GDM1 (cell line): Measurements from ENCODE around the gene ENOX1.
A peak's percentile ranks its signal among the peaks of the same experiment; 100 is the strongest.
"Not testable (repeated sequence)": the region's sequence is repeated elsewhere in the genome, so short reads cannot be mapped to it uniquely, and the experiment has no call there.

Experiments
- DNase-seq: peaks from one replicate; lab custom pipeline; 2025; lab: John Stamatoyannopoulos, UW

Gene ENOX1

DNA sequence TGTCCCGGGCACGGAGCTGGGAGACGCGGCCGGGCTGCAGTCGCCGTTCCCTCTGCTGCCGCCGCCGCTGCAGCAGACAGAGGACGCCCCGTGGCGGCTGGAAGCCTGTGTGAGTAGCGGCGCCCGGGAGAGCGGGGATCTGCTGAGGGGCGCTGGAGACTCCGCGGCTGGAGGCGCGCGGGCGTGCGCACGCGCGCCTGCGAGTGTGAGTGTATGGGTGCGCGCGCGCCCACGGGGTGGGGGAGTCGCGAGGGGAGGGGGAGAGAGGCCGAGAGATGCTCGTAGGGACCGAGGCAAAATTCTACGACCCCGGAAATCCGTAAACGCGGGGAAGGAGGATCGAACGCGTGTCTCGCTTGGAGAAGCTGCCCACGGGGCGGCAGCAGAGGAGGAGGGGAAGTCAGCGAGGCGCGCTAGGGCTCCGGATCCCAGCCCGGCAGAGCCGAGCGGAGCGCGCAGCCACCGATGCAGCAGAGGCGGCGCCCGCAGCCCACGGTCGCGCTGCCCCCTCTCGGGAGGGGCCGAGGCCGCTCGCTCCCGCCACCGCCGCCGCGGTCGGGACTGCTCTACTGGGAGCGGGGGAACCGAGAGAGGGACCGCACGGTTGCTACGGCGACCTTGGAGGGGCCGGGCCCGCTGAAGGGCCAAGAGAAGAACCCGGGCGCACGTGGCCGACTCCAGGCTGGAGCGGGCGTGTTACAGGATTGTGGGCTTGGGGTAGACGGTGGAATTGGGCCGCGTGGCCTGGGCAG lies at the start of gene ENOX1:
Gene ENOX1 (minus strand): TSS at position 207 of the 752 bp plus-strand sequence.
- DNase-seq: peak; percentile 18

- DNase-seq: no peak
These were observed 48.9 kb upstream of the ENOX1 start for GRCh38 chr13:43835701-43836100.

DNA sequence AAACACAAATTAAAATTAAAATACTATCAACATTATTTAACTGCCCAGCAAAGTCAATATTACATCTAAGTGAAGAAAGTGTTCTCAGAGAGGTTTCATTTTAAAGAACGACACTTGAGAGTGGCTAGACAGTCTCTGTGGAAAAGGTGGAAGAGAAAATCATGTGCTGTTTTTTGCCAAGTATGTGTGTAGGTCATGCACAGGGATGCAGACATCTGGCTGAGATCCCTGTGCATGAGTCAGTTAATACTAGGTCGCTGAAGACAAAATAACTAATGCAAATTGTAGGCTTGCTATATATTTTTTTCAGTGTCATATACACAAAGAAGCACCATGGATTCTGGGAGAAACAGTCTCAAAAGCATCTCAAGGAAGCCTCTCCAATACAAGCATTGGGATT lies 44.3 kb upstream of the ENOX1 start:
- DNase-seq: no peak

- no peak for DNase-seq
These were observed 43.7 kb upstream of the ENOX1 start for GRCh38 chr13:43830497-43830881.

DNA sequence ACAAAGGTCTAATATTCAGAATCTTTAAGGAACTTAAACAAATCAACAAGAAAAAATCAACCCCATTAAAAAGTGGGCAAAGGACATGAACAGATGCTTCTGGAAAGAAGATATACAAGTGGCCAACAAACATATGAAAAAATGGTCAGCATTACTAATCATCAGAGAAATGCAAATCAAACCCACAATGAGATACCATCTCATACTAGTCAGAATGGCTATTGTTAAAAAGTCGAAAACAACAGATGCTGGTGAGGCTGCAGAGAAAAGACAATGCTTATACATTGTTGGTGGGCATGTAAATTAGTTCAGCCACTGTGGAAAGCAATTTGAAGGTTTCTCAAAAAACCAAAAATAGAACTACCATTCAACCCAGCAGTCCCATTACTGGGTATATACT lies 37.9 kb upstream of the ENOX1 start:
- not testable (repeated sequence) for DNase-seq

GRCh38 chr13:43822969-43823368 lies 36.2 kb upstream of the ENOX1 start:
- no peak for DNase-seq

GRCh38 chr13:43816401-43816889 lies 29.7 kb upstream of the ENOX1 start:
- no peak for DNase-seq

DNA sequence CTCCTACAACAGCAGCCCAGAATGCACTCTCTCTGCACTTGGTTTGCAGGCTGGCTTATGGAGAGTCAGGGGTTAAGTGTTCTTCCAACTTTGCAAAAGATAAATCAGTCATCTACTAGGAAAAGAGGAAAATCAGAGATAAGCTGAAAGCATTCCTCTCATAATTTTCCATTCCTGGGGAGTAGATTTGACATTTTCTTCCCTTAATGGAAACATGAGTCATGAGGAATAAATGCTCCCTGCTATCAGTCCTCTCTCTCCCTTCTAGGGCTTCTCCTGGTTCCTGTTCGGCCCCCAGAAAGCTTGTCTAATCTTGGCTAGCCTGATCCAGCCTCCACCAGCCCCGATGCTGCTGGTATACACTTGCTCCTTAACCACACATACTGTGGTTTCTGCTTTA lies 28.4 kb upstream of the ENOX1 start:
- no peak for DNase-seq

DNA sequence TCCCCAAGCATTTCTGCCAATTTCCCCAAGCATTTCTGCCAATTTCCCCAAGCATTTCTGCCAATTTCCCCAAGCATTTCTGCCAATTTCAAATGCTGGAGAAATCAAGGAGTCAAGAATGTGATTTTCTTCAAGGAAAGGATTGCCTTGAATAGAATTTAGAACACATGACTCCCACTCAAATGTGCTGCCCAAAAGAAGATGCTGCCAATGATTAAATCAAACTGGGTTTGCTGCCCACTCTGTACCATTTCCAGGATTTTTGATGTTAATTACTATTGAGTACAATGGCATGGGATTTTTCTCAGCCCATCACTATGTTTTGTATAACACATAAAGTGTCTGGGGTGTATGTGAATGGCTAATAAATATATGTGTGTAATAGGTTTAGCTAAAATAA lies 21.9 kb upstream of the ENOX1 start:
- no peak for DNase-seq

GRCh38 chr13:43805681-43806128 lies 18.9 kb upstream of the ENOX1 start:
- no peak for DNase-seq

DNA sequence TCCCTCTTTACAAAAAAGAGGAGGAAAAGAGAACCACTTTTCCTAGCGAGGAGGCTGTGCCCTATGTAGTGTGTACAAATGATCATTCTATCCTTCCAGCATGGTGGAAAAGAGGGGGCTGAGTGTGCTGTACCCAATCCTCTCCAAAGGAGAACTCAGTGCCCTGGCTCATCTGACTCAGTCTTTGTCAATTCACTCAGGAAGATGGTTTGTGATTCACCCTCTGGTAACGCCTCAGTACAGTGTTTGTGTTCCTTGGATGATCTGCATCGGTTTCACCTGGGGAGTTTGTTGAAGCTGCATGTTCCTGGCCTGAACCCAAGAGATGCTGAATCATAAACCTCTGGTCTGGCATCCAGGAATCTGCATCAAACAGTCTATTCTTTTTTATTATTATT lies 18.3 kb upstream of the ENOX1 start:
- peak; percentile 23 for DNase-seq

DNA sequence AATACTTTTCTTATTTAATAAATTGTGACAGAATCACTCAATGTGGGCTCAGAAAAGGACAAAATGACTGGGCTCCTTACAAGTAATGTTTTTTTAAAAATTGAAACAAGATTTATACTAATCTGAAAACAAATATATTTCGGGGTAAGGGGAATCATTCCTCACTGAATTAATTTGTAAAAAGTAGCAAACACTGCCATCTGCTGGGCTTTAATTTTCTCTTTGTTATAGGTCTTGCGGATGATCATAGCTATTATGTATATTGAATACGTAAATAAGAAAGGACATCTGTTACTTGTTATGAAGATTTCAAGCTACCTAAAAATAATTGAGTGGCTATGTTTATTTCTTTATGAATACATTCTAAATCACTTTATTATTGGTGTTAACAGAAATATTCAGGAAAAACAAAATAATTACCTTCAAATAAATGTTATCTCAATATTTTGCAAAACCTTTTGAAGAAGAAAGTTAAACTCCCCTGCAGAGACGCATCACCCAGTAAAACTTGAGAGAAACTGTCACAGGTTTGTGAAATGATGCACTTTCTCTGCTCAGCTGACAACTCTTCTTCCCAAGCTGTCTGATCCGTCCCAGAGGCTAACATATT lies 17.8 kb upstream of the ENOX1 start:
- peak; percentile 38 for DNase-seq

DNA sequence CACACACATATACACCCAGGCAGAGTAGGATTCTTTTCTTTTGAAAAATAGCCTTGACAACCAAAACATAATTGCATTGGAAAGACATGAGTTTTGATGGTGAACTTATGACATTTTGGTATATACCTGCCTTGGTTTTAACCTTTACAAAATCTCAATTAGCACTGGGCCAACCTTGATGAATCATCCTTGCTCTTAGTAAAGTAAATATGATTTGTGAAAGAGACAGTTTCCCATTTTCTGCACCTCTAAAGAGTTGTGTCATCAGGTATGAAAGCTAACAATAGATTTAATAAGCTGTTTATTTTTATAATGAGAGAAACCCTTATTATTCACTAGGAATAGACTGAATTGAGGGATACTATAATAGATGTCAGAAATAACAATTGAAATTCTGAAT lies 15.7 kb upstream of the ENOX1 start:
- no peak for DNase-seq

DNA sequence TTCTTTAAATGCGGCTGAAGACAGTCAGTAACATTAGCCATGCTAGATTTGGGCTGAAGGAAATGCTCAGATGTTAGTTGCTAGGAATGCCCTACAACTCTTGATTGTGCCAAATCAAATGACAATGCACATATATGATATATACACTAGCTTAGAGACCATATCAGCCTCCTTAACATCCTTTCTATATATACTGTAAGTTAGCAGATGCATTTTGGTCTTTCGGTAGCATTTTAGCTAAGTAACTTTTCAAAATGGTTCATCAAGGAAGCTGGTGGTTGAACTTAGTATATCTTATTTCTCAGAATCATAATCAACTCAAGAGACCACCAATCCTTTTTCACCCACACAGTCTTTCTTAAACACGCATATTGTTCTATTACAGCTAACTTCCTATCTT lies 14.1 kb upstream of the ENOX1 start:
- no peak for DNase-seq

DNA sequence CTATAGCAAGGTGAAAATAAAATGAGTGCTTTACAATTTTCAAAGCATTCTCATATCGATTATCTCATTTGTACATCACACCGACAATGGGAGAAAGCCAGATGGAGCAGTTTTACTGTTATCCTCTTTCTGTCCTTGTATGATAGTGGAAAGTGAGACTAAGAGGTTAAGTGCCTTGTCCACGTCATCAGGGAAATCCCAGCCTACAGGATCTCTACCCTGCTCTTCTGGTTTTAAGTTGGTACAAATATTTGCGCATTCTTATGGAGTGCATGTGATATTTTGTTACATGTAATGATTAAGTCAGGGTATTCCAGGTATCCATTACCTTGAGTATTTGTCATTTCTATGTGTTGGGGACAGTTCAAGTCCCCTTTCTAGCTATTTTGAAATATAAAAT lies 12.4 kb upstream of the ENOX1 start:
- no peak for DNase-seq

DNA sequence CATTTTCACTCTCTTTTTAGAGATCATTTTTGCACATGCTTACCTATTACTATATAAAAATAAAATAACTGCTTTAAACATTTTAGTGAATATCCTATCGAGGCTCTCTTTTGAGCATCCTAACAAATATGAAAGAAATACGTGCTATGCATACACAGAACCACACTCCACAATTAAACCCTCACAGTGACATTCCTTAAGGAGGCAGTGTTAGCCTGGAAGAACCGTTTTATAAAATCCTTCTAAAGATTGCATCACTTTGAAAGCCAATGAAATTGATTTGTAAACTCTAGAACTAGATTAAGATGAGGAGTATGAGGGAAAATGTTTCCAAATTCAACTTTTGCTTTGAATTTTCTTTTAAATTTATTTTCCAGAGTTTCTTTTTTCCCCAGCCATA lies 11.1 kb upstream of the ENOX1 start:
- DNase-seq: no peak

DNA sequence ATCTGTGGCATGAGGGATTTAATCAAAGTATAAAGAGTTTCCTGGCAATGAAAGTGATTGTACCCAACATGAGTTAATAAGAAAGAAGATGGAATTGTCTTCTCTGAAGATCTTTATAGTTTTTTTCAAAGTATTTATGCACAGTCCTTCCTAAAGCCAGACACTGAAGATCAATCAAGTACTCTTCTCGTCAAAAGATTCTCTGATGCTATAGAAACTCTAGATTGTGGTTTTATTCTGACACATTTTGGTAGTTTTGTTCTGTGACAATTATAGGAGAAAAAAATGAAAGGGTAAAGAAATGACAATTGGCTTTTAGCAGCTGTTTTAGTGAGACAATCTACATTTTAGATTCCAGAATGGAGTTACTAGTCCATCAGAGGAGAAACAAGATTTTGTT lies 10.4 kb upstream of the ENOX1 start:
- DNase-seq: no peak

DNA sequence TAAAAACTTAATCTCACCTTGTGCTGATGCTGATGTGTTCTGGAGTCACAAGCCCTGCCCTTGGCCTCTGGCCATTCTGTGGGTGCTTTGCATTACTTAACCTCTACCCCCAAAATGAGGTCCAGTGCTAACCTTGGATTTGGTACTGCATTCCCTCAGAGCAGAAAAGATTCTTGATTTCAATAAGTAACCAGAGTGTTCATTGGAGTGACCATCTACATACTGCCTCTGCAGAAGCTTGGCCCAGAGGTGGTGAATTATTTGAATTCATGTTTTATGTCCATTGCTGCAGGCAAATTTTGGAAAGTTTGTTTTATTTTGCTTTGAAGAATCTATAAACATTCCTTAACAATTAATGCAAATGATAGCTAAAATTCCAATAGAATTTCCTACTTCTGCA lies 7.6 kb upstream of the ENOX1 start:
- no peak for DNase-seq

DNA sequence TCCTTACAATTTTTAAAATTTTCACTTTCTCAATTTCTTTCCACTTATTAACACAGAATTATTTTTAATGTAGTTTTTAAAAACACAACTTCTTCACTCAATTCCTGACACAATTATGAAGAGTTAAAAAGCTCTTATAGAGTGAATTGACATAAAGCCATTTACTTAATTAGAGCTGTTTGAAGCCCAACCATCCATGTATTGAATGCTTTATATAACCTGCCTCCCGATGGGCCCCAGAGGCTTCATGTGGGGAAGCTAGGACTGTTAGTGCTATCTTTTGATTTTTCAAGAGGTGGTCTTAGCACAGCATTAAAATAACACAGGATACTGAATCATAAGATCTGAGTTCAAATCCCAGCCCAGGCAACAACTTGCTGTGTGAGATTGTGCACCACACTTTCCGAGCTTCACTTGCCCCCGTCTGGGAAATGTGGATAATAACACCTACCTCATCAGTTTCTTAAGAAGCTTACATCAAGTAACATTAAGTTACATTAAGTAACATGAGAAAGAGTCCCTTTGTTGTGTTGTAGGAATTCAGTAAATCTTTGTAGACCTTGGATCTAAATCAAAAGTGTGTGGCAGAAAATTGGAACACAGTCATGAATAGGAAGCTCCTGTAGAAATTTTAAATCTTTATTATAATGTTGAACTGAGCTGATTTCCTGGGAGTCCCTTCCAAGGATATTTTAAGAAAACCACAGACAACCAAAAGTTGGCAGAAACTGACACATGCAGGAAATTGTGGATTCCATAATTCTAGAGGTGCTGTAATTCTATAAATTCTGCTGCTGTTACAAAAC lies 5.5 kb upstream of the ENOX1 start:
- no peak for DNase-seq

- DNase-seq: no peak
These were observed 1.2 kb upstream of the ENOX1 start for GRCh38 chr13:43787997-43788396.

GRCh38 chr13:43787518-43787891 lies 733 bp upstream of the ENOX1 start:
- DNase-seq: no peak

- DNase-seq: no peak
These were observed 353 bp downstream of the ENOX1 start for GRCh38 chr13:43786472-43786765.
